ENCODE data around the gene C19orf47.

Gene C19orf47, protein sequence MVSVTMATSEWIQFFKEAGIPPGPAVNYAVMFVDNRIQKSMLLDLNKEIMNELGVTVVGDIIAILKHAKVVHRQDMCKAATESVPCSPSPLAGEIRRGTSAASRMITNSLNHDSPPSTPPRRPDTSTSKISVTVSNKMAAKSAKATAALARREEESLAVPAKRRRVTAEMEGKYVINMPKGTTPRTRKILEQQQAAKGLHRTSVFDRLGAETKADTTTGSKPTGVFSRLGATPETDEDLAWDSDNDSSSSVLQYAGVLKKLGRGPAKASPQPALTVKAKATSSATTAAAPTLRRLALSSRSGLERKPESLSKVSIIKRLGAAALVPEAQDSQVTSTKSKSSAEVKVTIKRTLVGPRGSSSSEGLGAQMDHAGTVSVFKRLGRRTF

DNA sequence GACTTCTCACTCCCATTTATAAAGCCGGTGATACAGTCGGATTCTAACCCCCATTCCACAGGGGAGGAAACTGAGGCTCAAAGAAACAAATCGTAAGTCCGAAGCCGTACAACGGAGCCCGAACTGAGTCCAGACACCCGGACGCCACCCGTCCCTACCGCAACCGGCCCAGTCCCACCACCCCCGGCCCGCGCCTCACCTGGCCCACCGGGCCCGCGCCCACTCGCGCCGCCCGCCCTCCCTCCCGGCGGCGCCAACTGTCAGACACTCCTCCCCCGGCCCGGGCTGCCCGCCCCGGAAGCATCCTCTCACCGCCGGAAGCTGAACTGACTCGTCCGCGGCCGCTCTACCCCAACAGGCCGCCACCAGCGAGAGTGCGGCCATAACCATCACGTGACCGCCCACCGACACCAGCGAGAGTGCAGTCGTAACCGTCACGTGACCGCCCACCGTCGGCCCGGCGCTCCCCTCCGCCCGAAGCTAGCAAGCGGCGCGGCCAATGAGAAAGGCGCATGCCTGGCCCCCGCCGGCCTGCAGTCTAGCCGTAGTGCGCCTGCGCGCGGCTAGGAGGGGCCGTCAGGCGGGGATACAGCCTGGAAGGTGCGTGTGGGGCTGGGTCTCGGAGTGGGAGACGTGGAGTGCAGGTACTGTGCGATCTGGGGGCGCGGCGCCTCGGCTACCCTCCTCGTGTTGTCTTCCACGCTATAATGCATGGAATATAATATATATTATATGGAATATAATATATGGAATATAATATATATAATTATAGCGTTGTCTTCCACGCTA is at the start of gene C19orf47, which contains the start of gene PLD3:
Gene C19orf47 (minus strand): TSS at position 273 of the 789 bp plus-strand sequence. CDS start 6,540 bp downstream, outside the sequence.
Gene PLD3 (plus strand): TSS at position 571 of the 789 bp plus-strand sequence. CDS start 17,789 bp downstream, outside the sequence.
- peak; percentile 90 to 97 (median 97) for DNase-seq

DNA sequence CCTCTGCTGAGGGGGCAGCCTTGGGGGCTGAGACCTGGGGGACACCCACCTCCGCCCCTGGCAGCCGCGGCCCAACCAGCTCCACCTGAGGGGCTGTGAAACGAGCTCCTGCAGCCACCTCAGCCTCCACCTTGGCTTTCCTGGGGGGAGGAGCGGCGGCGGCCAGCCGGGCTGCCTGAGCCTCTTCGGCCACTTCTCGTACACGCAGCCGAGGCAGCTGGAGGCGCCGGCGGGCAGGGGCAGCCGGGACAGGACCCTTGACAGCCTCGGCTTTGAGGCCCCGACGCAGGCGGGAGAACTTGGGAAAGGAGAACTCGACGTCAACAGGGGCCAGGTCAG is 49.3 kb upstream of the C19orf47 start:
- no peak for DNase-seq

DNA sequence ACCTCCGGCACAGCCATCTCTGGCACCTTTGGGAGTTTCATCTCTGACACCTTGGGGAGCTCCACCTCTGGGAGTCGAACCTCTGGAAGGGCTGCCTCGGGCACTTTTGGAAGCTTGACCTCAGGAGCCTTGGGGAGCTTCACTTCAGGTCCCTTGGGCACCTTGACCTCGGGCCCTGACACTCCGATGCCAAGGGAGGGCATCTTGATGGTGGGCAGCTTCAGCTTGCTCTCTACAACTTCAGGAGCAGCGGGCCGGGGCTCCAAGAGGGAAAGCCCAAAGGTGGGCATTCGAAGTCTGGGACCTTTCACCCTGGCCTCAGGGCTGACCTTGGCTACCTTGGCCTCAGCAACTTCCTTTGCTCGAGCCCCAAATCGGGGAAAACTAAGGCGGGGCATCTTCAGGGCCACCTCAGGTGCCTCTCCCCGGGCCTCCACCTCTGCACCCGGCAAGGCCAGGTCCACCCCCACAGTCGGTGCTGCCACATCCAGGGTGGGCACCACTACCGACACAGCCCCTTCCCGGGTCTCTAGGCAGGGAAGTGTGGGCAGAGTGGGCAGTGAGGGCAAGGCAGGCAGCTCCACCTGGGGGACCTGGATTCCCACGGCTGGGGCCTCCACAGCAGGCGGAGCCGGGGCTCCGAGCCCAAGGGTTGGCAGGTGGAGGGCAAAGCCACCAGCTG is 48.8 kb upstream of the C19orf47 start:
- no peak for DNase-seq

DNA sequence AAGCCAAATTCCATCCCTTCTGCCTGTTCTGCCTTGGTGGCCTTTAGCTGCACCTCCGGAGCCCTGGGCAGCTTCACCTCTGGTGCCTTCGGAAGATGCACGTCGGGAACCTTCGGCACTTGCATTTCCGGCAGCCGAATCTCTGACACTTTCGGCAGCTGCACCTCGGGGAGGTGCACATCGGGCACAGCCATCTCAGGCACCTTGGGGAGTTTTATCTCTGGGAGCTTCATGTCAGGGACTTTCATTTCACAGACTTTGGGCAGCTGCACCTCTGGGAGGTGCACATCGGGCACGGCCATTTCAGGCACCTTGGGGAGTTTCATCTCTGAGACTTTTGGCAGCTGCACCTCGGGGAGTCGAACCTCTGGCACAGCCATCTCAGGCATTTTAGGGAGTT is 47.8 kb upstream of the C19orf47 start:
- DNase-seq: no peak

DNA sequence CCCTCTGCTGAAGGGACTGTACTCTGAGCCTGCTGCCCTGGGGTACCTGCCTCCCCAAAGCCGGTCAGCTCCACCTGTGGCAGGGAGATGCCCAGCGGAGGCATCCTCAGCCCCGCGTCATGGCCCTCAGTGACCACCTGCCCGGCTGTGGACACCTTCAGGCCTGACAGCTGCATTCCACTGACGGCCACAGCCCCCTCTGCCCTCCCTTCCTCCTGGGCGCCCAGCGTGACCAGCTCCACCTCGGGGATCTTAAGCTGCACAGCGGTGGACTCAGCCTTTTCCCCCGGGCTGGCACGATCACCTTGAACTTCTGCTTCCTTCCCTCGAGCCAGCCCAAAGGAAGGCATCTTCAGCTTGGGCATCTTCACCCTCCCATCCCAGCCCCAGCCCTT is 46.6 kb upstream of the C19orf47 start:
- no peak for DNase-seq

DNA sequence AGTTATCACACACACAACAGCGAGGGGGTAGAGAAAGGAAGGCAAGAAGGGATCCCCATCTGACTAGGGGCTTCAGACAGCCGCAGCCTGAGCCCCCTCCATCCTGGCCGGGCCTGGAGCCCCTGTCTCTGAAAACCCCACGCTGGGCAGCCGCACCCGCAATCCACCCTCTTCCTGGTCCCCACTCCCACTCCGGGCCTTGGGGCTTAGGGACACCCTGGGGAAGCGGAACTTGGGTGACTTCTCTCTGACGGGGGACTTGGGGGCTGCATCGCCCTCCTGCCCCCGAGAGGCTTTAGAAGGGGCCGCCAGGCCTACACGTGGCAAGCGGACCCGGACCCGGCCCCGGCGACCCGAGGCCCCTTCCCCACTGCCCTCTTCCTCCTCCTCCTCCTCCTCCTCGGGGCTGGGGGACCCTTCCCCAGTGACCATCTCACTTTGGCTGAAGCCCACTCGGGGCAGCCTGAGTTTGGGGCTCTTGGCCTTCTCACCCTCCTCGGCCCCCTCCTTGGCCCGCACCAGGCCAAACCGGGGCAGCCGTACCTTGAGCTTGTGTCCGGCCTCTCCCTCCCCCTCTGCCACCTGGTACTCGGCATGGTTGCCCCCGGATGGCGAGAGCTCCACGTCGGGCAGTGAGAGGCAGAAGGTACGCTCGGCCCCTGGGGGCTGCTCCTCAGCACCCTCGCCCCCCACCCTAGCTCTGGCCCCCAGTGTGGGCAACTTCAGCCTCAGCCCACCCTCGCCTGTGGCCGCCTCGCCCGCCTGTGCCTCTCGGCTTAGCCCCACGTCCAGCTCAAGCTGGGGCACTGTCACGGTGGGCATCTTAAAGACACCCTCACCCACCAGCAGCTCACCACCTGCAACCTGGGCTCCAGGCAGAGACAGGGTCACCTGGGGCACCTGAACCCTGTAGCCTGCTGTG is 46.0 kb upstream of the C19orf47 start:
- no peak for DNase-seq

DNA sequence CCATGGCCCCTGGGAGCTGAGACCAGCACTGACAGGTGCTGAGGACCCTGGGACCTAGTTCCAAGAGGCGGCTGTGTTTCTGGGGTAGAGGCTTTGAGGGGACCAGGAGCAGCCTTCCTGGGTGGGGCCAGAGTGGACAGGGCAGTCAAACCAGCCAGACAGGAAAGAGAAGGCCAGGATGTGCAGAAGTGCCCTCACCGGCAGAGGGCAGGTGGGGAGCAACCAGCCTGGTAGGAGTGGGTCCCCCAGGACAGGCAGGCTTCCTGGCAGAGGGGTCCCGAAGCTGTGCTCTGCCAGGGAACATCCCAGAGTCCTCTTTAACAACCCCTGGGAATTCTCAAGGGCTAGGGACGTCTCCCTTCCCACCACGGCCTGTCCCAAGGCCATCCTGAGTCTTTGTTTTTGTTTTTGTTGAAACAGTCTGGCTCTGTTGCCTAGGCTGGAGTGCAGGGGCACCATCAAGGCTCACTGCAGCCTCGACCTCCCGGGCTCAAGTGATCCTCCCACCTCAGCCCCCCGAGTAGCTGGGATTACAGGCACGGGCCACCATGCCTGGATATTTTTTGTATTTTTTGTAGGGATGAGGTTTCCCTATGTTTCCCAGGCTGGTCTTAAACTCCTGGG is 44.8 kb upstream of the C19orf47 start:
- DNase-seq: no peak

DNA sequence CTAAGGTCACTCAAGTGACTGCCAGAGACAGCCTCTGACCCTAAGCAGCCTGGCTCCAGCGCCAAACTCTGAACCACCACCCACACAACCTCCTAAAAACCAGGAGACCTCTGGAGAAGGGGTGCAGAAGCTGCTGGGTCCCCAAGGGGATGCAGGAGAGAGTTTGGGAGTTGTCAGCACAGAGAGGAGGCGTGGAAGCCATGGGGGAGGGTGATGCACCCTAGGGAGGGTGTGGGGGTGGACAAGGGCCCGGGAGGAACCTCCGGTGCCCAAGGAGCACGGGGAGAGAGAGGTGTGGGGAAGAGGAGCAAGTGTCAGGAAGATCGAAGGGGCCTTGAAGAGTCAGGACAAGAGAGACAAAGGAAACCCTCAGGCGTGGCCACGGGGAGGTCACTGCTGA is 43.9 kb upstream of the C19orf47 start:
- no peak for DNase-seq

DNA sequence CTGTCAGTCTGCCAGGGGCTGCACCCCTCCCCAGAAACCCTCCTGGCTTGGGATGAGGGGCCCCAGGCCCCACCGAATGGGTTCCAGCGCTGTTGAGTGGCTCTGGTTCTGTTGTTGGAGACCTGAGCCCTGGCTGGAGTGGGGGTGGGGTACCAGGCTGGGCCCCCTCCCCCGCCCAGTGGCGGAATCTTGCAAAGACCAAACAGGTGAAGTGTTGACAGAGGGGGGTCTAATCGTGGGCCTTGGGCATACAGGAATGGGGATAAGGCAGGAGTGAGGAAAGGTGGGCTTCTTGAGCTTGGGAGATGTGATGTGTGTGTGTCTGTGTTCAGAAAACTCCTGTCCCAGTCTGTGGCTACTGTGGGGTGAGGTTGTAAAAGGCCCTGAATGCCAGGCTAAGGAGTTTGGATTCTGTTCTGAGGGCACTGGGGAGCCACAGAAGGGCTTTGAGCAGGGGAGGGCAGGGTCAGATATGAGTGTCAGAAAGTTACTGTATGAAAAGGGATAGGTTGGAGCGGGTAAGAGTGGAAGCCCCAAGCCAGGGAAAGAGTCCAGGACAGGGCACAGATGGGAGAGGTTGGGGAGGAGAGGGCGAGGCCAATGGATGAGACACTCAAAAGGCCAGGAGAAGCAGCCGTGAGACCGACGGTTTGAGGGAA is 42.0 kb upstream of the C19orf47 start, which contains the start of gene HIPK4:
Gene HIPK4 (minus strand): TSS at position 98 of the 659 bp plus-strand sequence. CDS start 279 bp downstream, outside the sequence.
- no peak for DNase-seq

DNA sequence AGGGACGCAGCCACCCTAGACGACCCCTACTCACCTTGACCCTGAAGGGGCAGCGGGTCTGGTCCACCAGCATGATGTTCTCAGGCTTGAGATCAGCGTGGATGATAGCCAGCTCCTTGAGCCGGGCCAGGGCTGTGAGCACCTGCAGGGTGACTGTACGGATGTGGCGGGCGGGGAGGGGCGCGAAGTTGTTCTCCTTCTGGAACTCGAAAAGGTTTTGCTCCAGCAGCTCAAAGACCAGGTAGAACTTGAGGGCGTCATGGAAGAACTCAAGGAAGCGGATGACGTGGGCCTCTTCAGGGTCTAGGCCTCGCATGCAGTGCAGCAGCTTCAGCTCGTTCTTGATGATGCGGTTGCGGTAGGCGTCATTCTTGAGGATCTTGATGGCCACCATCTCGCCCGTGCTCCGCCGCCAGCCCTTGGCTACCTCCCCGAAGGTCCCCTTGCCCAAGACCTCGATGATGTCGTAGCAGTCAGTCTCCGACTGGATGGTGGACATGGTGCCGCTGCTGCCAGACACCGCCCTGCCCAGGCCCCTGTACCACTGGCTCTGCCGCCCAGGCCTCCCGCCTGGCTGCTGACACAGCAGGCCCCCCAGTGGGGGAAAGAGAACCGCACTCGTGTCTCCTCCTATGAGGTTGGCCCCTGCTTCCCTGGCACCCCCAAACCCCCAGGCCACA is 41.3 kb upstream of the C19orf47 start:
- no peak for DNase-seq

DNA sequence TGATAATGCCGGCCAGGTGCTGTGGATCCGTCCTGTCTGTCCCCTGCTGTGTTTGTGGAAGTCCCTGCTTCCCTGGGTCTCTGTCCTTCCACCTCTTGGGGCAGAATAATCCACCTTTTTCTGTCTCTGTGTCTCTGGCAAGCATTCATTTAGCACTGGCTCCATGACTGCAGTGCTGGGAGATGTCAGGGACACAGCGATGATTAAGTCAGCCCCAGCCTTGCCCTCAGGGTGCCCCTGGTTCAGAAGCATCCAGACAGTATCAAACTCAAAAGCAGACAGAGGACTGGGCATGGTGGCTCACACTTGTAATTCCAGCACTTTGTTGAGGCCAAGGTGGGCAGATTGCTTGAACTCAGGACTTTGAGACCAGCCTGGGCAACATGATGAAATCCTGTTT is 40.3 kb upstream of the C19orf47 start:
- no peak for DNase-seq

DNA sequence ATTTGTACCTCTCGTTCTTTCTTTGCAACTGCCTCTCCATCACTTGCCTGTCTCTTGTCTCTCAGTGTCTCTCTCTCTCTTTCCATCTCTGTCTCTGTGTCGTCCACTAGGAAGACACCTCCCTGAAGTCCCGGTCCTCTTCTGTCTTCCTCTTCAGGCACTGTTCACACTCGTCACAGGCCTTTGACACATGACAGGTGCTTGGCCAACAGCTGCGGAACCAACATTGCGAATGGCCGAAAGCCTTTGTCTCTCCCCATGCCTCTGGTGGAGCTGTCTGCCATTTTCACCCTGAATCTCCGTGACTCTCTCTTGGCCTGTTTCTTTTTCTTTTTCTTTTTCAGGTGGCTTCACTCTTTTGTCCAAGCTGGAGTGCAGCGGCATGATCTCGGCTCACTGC is 39.0 kb upstream of the C19orf47 start:
- DNase-seq: no peak

DNA sequence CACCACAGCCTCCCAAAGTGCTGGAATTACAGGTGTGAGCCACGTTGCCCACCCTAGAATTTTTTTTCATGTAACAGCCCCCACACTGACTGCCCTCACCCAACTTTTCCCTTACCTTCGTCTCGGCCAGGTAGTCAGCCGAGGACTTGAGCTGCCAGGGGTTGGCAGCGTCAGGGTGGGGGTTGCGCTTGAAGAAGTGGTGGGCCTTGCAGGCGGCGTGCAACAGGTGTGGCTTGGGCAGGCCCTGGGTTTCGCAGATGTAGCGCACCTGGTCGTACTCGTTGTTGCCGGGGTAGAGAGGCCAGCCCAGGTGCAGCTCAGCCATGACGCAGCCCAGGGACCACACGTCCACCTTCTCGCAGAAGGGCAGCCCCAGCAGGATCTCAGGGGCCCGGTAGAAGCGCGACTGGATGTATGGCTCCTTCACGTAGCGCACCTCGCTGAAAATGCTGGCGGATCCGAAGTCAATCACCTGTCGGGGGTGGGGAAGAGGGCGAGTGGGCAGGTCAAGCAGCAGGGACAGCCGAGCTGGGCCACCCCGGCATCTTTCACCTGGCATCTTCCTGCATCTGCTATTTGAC is 35.6 kb upstream of the C19orf47 start:
- no peak for DNase-seq

DNA sequence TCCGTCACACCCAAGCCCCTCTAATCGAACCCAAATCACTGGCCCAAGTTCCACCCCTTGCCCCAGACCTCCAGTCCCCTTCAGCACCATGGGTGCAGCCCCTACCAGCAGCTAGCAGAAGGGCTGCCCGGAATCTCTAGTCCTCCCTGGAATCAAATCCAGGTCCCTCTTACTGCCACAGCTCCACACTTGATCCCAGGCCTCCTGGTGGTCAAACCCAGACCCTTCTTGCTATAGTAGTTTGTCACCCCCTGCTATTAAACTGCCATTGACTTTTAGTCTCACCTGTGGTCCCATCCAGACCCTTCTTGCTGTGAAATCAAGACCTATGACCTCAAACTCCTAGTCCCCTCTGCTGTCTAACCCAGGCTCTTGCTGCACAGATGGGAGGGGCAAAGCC is 33.1 kb upstream of the C19orf47 start:
- no peak for DNase-seq

DNA sequence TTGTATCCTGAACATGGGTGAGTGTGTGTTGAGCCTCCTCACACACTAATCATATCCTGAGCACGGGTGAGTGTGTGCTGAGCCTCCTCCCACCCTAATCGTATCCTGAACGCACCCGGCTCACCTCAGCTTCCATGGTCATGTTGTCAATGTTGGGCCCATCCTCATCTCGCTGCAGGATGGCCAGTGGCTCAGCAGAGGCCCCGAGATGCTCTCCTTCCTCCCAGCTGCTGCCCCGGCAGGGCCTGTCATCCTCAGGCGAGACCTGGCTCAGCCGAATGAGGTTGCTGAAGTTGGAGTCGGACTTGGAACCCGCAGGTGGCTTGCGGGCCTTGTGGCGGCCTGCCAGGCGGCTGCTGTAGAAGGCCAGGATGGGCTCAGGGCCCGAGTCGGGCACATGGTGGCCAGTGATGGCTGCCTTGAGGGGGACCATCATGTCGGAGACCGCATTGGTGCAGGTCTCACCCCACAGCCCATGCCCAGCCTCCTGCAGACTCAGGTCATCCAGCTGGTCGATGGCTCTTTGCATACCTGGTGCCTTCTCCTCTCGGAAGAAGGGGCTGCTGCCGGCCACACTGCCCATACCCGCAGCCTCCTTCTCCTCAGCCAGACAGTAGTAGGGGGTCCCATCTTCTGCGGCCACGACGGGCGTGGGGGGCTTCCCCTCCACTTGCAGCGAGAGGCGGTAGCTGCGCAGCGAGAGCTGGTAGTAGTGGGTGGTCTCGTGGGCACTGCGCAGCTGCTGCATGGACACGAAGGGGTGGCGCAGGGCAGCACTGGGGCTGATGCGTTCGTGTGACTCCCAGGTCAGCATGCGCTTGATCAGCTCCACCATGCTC is 32.2 kb upstream of the C19orf47 start:
- DNase-seq: no peak

DNA sequence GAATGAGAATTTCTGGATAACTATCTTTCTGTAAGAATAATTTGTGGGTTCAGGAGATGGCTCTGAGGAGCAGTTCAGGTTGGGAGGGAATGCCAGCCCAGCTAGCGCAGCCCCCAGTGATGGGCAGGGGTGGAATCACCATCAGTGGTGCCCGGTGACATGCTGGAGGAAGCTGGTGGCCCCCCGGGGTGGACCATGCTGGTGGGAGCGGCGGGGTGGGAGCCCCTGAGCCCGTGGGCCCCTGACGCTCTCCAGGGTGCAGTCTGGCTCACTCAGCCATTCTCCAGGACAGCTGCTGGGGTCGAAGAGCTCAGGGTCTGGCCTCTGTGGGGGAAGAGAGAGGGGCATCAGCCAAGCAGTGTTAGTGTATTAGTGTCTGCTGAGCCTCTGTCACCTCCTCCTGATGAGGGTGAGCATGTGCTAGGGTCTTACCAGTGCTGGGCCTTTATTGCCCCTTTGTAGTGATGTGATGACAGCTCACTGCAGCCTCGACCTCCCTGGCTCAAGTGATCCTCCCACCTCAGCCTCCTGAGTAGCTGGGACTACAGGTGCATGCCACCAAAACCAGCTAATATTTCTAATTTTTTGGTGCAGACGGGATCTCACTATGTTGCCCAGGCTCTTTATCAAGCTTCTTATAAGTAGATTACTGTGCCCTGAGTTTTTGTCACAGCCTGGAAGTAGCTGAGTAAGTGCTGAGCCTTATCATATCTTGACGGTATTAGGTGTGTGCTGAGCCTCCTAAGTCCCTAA is 31.4 kb upstream of the C19orf47 start:
- no peak for DNase-seq

DNA sequence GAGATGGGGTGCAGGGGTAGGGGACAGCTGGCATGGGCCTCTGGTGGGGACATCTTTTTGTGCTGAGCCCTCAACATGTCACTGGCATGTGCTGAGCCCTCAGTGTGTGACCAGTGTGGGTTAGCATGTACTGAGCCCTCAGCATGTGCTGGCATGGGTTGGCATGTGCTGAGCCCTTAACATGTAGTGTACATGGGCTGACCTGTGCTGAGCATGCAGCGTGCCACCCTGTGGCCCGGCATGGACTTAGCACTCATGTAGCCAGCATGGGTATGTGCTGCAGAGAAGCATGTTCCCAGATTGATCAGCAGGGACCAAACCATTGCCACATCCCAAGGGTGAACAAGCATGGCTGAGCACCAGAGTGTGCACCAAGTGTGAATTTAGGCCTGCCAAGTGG is 30.3 kb upstream of the C19orf47 start:
- no peak for DNase-seq

DNA sequence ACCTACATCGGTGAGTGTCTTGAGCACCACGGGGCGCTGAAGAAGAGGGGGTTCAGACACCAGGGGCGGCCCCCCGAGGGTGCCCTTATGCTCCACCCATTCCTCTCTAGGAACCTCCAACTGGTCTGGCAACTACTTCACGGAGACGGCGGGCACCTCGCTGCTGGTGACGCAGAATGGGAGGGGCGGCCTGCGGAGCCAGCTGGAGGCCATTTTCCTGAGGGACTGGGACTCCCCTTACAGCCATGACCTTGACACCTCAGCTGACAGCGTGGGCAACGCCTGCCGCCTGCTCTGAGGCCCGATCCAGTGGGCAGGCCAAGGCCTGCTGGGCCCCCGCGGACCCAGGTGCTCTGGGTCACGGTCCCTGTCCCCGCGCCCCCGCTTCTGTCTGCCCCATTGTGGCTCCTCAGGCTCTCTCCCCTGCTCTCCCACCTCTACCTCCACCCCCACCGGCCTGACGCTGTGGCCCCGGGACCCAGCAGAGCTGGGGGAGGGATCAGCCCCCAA is 29.7 kb upstream of the C19orf47 start:
- no peak for DNase-seq
